GM19468 (cell line): ENCODE data around the gene GLB1L3.
"Not testable (repeated sequence)": the region's sequence is repeated elsewhere in the genome, so short reads cannot be mapped to it uniquely, and the experiment has no call there.

Experiments
- ATAC-seq: cut with Tn5 transposase; IDR thresholded peaks from one replicate; pipeline ENCODE4 v1.9.1; 2021; ENCODE audit warnings: mild to moderate bottlenecking, moderate library complexity, moderate number of reproducible peaks; ENCODE audit not compliant: unreplicated experiment; ENCODE audit errors: extremely low read depth

Gene GLB1L3

GRCh38 chr11:134271978-134272377, 4.2 kb upstream of the GLB1L3 start:
- ATAC-seq: no peak

GRCh38 chr11:134272381-134273316, 3.5 kb upstream of the GLB1L3 start:
- no peak for ATAC-seq

- ATAC-seq: no peak
Observed at GRCh38 chr11:134273317-134273712, 2.9 kb upstream of the GLB1L3 start.

- ATAC-seq: no peak
Observed at GRCh38 chr11:134275188-134275533, 1.0 kb upstream of the GLB1L3 start.

- peak; percentile 12 for ATAC-seq
Observed at GRCh38 chr11:134276396-134277182, 410 bp downstream of the GLB1L3 start.

GRCh38 chr11:134277183-134278001, 1.2 kb downstream of the GLB1L3 start:
- no peak for ATAC-seq

GRCh38 chr11:134278356-134278755, 2.2 kb downstream of the GLB1L3 start:
- ATAC-seq: no peak

GRCh38 chr11:134281635-134282034, 5.5 kb downstream of the GLB1L3 start:
- ATAC-seq: not testable (repeated sequence)

- ATAC-seq: no peak
Observed at GRCh38 chr11:134282121-134283045, 6.2 kb downstream of the GLB1L3 start.

- no peak for ATAC-seq
Observed at GRCh38 chr11:134283461-134284230, 7.5 kb downstream of the GLB1L3 start.

- not testable (repeated sequence) for ATAC-seq
Observed at GRCh38 chr11:134284349-134284748, 8.2 kb downstream of the GLB1L3 start.

GRCh38 chr11:134287561-134287960, 11.4 kb downstream of the GLB1L3 start:
- no peak for ATAC-seq

- ATAC-seq: no peak
Observed at GRCh38 chr11:134288486-134288885, 12.3 kb downstream of the GLB1L3 start.

GRCh38 chr11:134289167-134289566, 13.0 kb downstream of the GLB1L3 start:
- ATAC-seq: no peak

- ATAC-seq: no peak
Observed at GRCh38 chr11:134289789-134290188, 13.6 kb downstream of the GLB1L3 start.

- ATAC-seq: no peak
Observed at GRCh38 chr11:134290646-134291045, 14.5 kb downstream of the GLB1L3 start.

- no peak for ATAC-seq
Observed at GRCh38 chr11:134291196-134291595, 15.0 kb downstream of the GLB1L3 start.

- ATAC-seq: no peak
Observed at GRCh38 chr11:134292661-134293060, 16.5 kb downstream of the GLB1L3 start.
